SH-SY5Y (cell line): ENCODE results near the gene OSBPL7.

Experiments
- GATA2 ChIP-seq: IDR thresholded peaks from 2 replicates; pipeline ENCODE4 v1.6.1; 2011; ENCODE audit warnings: mild to moderate bottlenecking, low read depth, low read length
- GATA3 ChIP-seq: IDR thresholded peaks from 2 replicates; pipeline ENCODE4 v1.6.1; 2011; ENCODE audit warnings: low read depth, mild to moderate bottlenecking, low read length, moderate library complexity

DNA sequence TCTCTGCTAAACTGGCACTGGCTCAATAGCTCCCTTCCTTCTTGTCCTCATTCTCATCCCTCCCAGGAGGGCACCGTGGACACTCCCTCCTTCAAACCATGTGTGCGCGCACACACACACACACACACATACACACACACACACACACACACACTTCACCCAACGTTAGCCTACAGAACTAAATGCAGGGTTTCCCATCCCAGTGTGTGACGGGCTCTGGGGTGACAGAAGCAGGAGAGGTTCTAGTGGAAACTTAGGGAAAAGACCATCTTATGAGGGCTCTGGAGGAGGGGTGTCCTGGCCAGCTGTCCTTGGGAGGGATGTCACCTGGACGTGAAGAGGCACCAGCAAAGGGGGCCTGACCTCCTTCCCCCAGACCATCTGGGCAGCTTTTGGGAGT lies 19.7 kb downstream of the OSBPL7 start:
- TF ChIP-seq GATA3 (no peak), GATA2 (no peak)
